Cardiac fibroblast (primary cell): ENCODE results near the gene PUS1.

Experiments used
- DNase-seq, 2 donors: peaks; one replicate each; pipeline versions ENCODE4 v3.0.0 to v3.0.0-alpha.2; 2010; ENCODE audit warnings: low read depth in 2 of 2
- H3K4me3 ChIP-seq, 2 donors: replicated peaks in 1 of 2; 1 replicate in 1 of 2; 2 replicates in 1 of 2; pipeline ENCODE4 v1.5.1; 2011; ENCODE audit warnings: low read depth in 2 of 2, low read length in 2 of 2, mild to moderate bottlenecking in 2 of 2, moderate library complexity in 1 of 2
- CTCF ChIP-seq: IDR thresholded peaks from one replicate; pipeline ENCODE4 v1.5.1; 2011; ENCODE audit warnings: low read depth, mild to moderate bottlenecking, low read length, inconsistent platforms

Gene PUS1

GRCh38 chr12:131962069-131962468 is 33.0 kb downstream of the PUS1 start:
- DNase-seq: no peak
- no peak for TF ChIP-seq CTCF
- no peak overlapping the region for H3K4me3 ChIP-seq

GRCh38 chr12:131963381-131963780 is 34.3 kb downstream of the PUS1 start:
- no peak for TF ChIP-seq CTCF
- no peak for DNase-seq
- H3K4me3 ChIP-seq: no peak overlapping the region

- DNase-seq: peak in 1 of 2 donors; percentile 33
- TF ChIP-seq CTCF: no peak
Measured at GRCh38 chr12:131965073-131965472, 36.0 kb downstream of the PUS1 start.

GRCh38 chr12:131971226-131971625 is 42.1 kb downstream of the PUS1 start:
- no peak for TF ChIP-seq CTCF
- no peak for DNase-seq
- no peak overlapping the region for H3K4me3 ChIP-seq

More at GRCh38 chr12:131965073-131965472, 36.0 kb downstream of the PUS1 start:
- H3K4me3 ChIP-seq: no peak overlapping the region

GRCh38 chr12:131975228-131975627 is 46.2 kb downstream of the PUS1 start:
- DNase-seq: no peak
- no peak for TF ChIP-seq CTCF
- no peak overlapping the region for H3K4me3 ChIP-seq

- no peak for TF ChIP-seq CTCF
Measured at GRCh38 chr12:131979606-131980005, 50.5 kb downstream of the PUS1 start.

GRCh38 chr12:131980263-131980662 is 51.2 kb downstream of the PUS1 start:
- TF ChIP-seq CTCF: no peak
- no peak overlapping the region for H3K4me3 ChIP-seq
- DNase-seq: peak in 1 of 2 donors; percentile 28

More at GRCh38 chr12:131979606-131980005, 50.5 kb downstream of the PUS1 start:
- no peak for DNase-seq
- no peak overlapping the region for H3K4me3 ChIP-seq
